GM08714 (cell line): ENCODE data around the gene TPCN2.
"Not testable (repeated sequence)": the region's sequence is repeated elsewhere in the genome, so short reads cannot be mapped to it uniquely, and the experiment has no call there.

ENCODE experiments used
- H3K4me3 ChIP-seq: fragments of 200-500 bp; sonication (Bioruptor generic); 2 replicates; pipeline ENCODE4 v1.5.1; 2014; ENCODE audit warnings: mild to moderate bottlenecking, low read length, inconsistent platforms
- ZNF274 ChIP-seq: IDR thresholded peaks from 2 replicates; pipeline ENCODE4 v1.6.1; 2012; ENCODE audit warnings: mild to moderate bottlenecking, low read depth, low read length

The TPCN2 gene

GRCh38 chr11:69064394-69064957 lies 15.7 kb downstream of the TPCN2 start:
- H3K4me3 ChIP-seq, result no peak overlapping the region
- no peak for TF ChIP-seq ZNF274

- no peak for TF ChIP-seq ZNF274
- H3K4me3 ChIP-seq, result no peak overlapping the region
These were observed 16.5 kb downstream of the TPCN2 start for GRCh38 chr11:69065147-69065710.

GRCh38 chr11:69066122-69067112 lies 17.7 kb downstream of the TPCN2 start:
- no peak for TF ChIP-seq ZNF274
- no peak overlapping the region for H3K4me3 ChIP-seq

GRCh38 chr11:69067200-69067599 lies 18.5 kb downstream of the TPCN2 start:
- no peak for TF ChIP-seq ZNF274

GRCh38 chr11:69071086-69071800 lies 22.5 kb downstream of the TPCN2 start:
- no peak for TF ChIP-seq ZNF274

More at GRCh38 chr11:69067200-69067599, 18.5 kb downstream of the TPCN2 start:
- no peak overlapping the region for H3K4me3 ChIP-seq

GRCh38 chr11:69071956-69072355 lies 23.2 kb downstream of the TPCN2 start:
- TF ChIP-seq ZNF274, result no peak
- no peak overlapping the region for H3K4me3 ChIP-seq

More at GRCh38 chr11:69071086-69071800, 22.5 kb downstream of the TPCN2 start:
- H3K4me3 ChIP-seq, result no peak overlapping the region

GRCh38 chr11:69073469-69073868 lies 24.7 kb downstream of the TPCN2 start:
- TF ChIP-seq ZNF274, result no peak
- no peak overlapping the region for H3K4me3 ChIP-seq

GRCh38 chr11:69074375-69075140 lies 25.8 kb downstream of the TPCN2 start:
- no peak for TF ChIP-seq ZNF274
- no peak overlapping the region for H3K4me3 ChIP-seq

GRCh38 chr11:69075421-69076128 lies 26.8 kb downstream of the TPCN2 start:
- no peak overlapping the region for H3K4me3 ChIP-seq
- TF ChIP-seq ZNF274, result no peak

- TF ChIP-seq ZNF274, result no peak
- H3K4me3 ChIP-seq, result no peak overlapping the region
These were observed 27.5 kb downstream of the TPCN2 start for GRCh38 chr11:69076129-69076791.

- not testable (repeated sequence) for H3K4me3 ChIP-seq
These were observed 28.2 kb downstream of the TPCN2 start for GRCh38 chr11:69076977-69077376.

GRCh38 chr11:69078508-69078907 lies 29.8 kb downstream of the TPCN2 start:
- H3K4me3 ChIP-seq, result no peak overlapping the region
- TF ChIP-seq ZNF274, result no peak
